B cell (primary cell): Measurements from ENCODE around the gene PRIM2.
"Not testable (repeated sequence)": the region's sequence is repeated elsewhere in the genome, so short reads cannot be mapped to it uniquely, and the experiment has no call there.

ENCODE experiments used
- EZH2 ChIP-seq: IDR thresholded peaks from 2 replicates; pipeline ENCODE4 v1.6.1; 2012; ENCODE audit warnings: borderline replicate concordance, low read depth, mild to moderate bottlenecking, moderate library complexity, low read length; ENCODE audit not compliant: insufficient read depth, poor library complexity, severe bottlenecking
- TF ChIP-seq, protein P1 (sequence below): fragments of 200-600 bp; IDR thresholded peaks from one replicate; pipeline ENCODE4 v1.8.0; 2022; ENCODE audit warnings: antibody characterized with exemption, mild to moderate bottlenecking

DNA sequence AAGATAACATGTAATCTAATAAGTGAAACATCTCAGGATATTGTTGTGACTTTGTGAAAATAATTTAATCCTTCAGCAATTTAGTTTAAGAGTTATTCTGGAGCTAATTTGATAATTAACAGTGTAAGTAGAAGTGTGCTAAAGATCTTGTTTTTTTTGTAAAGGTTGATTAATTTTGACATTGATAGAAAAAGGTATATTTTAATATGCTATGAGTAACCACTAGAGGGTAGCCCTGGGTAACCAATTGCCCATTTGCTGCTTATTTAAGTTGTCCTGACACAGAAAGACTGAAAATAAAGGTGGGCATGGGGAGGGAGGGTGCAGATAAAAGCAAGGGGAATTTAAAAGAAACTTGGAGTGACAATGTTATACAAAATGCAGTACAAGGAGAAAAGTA, 262.1 kb downstream of the PRIM2 start:
- TF ChIP-seq, protein P1, sequence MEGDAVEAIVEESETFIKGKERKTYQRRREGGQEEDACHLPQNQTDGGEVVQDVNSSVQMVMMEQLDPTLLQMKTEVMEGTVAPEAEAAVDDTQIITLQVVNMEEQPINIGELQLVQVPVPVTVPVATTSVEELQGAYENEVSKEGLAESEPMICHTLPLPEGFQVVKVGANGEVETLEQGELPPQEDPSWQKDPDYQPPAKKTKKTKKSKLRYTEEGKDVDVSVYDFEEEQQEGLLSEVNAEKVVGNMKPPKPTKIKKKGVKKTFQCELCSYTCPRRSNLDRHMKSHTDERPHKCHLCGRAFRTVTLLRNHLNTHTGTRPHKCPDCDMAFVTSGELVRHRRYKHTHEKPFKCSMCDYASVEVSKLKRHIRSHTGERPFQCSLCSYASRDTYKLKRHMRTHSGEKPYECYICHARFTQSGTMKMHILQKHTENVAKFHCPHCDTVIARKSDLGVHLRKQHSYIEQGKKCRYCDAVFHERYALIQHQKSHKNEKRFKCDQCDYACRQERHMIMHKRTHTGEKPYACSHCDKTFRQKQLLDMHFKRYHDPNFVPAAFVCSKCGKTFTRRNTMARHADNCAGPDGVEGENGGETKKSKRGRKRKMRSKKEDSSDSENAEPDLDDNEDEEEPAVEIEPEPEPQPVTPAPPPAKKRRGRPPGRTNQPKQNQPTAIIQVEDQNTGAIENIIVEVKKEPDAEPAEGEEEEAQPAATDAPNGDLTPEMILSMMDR = peak; percentile 10
- not testable (repeated sequence) for TF ChIP-seq EZH2
